ENCODE measurements around the gene CHAMP1. TPM values are rescaled to one million over a fixed set of nuclear protein-coding genes. Genes with fewer than 3 reads are reported as not detected.

The CHAMP1 gene
- total RNA-seq, 1 donor from 2014 or later, result 25.4 TPM

GRCh38 chr13:114288157-114288591, 26.1 kb upstream of the CHAMP1 start:
- Histone ChIP-seq H3K27ac (no peak overlapping the region), H3K9ac (no peak overlapping the region), H3K4me1 (peaks cover 3% of the 10 kb centered on the region), H3K36me3 (no peaks in the 10 kb centered on the region), H2AFZ (replicated peaks) (no peak overlapping the region), H3K79me2 (ENCODE audit: low read depth) (peaks cover 68% of the 10 kb centered on the region), H3K9me3 (ENCODE audit: low read depth) (no peaks in the 10 kb centered on the region), H3F3A (ENCODE audit: low read depth) (peaks cover 6% of the 10 kb centered on the region), H3K4me2 (no peak overlapping the region), H4K20me1 (ENCODE audit: low read depth) (peaks cover 25% of the 10 kb centered on the region), H3K4me3 (no peak overlapping the region), H3K27me3 (no peaks in the 10 kb centered on the region)
- peaks cover 4% of the 10 kb centered on the region for H3K27me3 Mint-ChIP-seq (ENCODE audit: insufficient read depth, low read depth)
- DNase-seq (ENCODE audit: low spot score), result no peak
- no peak for TF ChIP-seq EZH2phosphoT487 (IDR thresholded peaks at IDR 0.05)
- no peak for TF ChIP-seq EZH2 (IDR thresholded peaks at IDR 0.05)
- no peak for TF ChIP-seq CTCF (IDR thresholded peaks at IDR 0.05)
- H3K4me1 Mint-ChIP-seq, result peaks cover 3% of the 10 kb centered on the region
- no peaks in the 10 kb centered on the region for H3K9me3 Mint-ChIP-seq
- H3K4me3 Mint-ChIP-seq, result no peak overlapping the region
- H3K27ac Mint-ChIP-seq, result no peak overlapping the region
- H3K36me3 Mint-ChIP-seq, result peaks cover 34% of the 10 kb centered on the region

- Histone ChIP-seq H3F3A (ENCODE audit: low read depth) (no peaks in the 10 kb centered on the region), H3K27ac (no peak overlapping the region), H3K27me3 (no peaks in the 10 kb centered on the region), H3K36me3 (no peaks in the 10 kb centered on the region), H3K4me1 (no peaks in the 10 kb centered on the region), H3K4me2 (no peak overlapping the region), H3K79me2 (ENCODE audit: low read depth) (peaks cover 28% of the 10 kb centered on the region), H4K20me1 (ENCODE audit: low read depth) (no peaks in the 10 kb centered on the region), H2AFZ (replicated peaks) (no peak overlapping the region), H3K9me3 (ENCODE audit: low read depth) (no peaks in the 10 kb centered on the region), H3K4me3 (no peak overlapping the region), H3K9ac (no peak overlapping the region)
- Mint-ChIP-seq H3K36me3 (peaks cover 23% of the 10 kb centered on the region), H3K9me3 (no peaks in the 10 kb centered on the region), H3K4me1 (peaks cover 2% of the 10 kb centered on the region), H3K27me3 (ENCODE audit: insufficient read depth, low read depth) (peaks cover 2% of the 10 kb centered on the region), H3K4me3 (no peak overlapping the region), H3K27ac (peak overlapping the region; percentile 31)
- TF ChIP-seq EZH2 (IDR thresholded peaks at IDR 0.05), result no peak
- TF ChIP-seq CTCF (IDR thresholded peaks at IDR 0.05), result no peak
- DNase-seq (ENCODE audit: low spot score), result no peak
These were observed 17.9 kb upstream of the CHAMP1 start for GRCh38 chr13:114296448-114296847.

GRCh38 chr13:114296902-114297301, 17.4 kb upstream of the CHAMP1 start:
- H3K4me1 ChIP-seq, result no peaks in the 10 kb centered on the region
- H3K36me3 ChIP-seq, result no peaks in the 10 kb centered on the region
- no peak overlapping the region for H3K4me2 ChIP-seq
- H3K79me2 ChIP-seq (ENCODE audit: low read depth), result peaks cover 25% of the 10 kb centered on the region
- no peak overlapping the region for H3K9ac ChIP-seq
- peaks cover 2% of the 10 kb centered on the region for H3K4me1 Mint-ChIP-seq
- peaks cover 25% of the 10 kb centered on the region for H3K36me3 Mint-ChIP-seq
- no peak overlapping the region for H3K4me3 Mint-ChIP-seq
- H3K27me3 ChIP-seq, result no peaks in the 10 kb centered on the region
- no peaks in the 10 kb centered on the region for H3K9me3 Mint-ChIP-seq
- no peaks in the 10 kb centered on the region for H3K9me3 ChIP-seq (ENCODE audit: low read depth)
- no peak overlapping the region for H3K27ac Mint-ChIP-seq
- peaks cover 2% of the 10 kb centered on the region for H3K27me3 Mint-ChIP-seq (ENCODE audit: insufficient read depth, low read depth)
- TF ChIP-seq EZH2phosphoT487 (IDR thresholded peaks at IDR 0.05) (no peak), EZH2 (IDR thresholded peaks at IDR 0.05) (no peak), CTCF (IDR thresholded peaks at IDR 0.05) (no peak)
- H2AFZ ChIP-seq (replicated peaks), result no peak overlapping the region
- no peak overlapping the region for H3K4me3 ChIP-seq
- H4K20me1 ChIP-seq (ENCODE audit: low read depth), result no peaks in the 10 kb centered on the region
- H3K27ac ChIP-seq, result no peak overlapping the region
- DNase-seq (ENCODE audit: low spot score), result no peak
- H3F3A ChIP-seq (ENCODE audit: low read depth), result no peaks in the 10 kb centered on the region
